ENCODE results near the gene PLAC1.

DNA sequence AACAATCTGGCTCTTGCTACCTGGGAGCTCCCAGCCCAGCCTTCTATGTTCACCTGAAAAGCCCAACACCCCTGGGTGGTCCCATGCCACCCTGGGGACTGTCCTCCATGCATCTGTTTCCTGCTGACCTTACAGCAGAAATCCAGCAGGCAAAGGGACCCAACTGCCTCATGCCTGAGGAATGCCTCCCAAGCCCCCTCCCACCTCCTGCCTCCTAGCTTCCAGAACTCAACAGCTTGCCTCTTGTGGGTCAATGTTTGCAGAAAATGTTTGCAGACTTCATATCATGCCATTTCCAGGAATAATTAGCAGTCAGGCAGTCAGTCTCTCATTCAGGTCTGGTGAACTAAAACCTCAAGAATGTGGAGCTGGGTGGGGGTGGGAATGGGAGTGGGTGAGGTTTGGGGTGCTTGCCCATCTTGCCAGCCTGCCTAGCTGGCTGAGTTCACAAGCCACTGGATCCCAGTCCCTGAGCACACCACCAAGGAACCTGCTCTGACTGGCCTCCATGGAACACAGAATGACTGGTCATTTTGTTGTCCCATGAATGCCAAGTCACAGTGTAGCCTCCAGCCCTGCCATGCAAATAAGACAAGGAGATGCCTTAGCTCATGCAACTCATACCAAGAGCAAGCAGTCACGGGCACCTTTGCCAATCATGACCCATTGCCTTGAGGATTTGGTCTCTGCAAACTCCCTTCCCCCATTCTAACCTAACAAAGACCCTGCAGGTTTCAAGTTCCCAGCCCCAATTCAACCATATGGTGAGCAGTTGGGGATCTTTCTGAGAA is 12.1 kb upstream of the PLAC1 start:
- TF ChIP-seq ZBTB21 (CRISPR knock-in tag; IDR thresholded peaks at IDR 0.05; ENCODE audit: borderline replicate concordance) (no peak), CTCF (IDR thresholded peaks at IDR 0.05) (no peak), GABPB1 (CRISPR knock-in tag; IDR thresholded peaks at IDR 0.05) (no peak), ZNF121 (CRISPR knock-in tag; IDR thresholded peaks at IDR 0.05) (no peak), CREB1 (CRISPR knock-in tag; IDR thresholded peaks at IDR 0.05) (no peak), CBFB (CRISPR knock-in tag; IDR thresholded peaks at IDR 0.05; ENCODE audit: low read depth) (no peak), NR3C1 (CRISPR knock-in tag; conservative IDR thresholded peaks at IDR 0.05; ENCODE audit: low read depth) (no peak), JUN (CRISPR knock-in tag; IDR thresholded peaks at IDR 0.05) (no peak), RELA (CRISPR knock-in tag; IDR thresholded peaks at IDR 0.05; ENCODE audit: borderline replicate concordance) (no peak), ELF4 (CRISPR knock-in tag; IDR thresholded peaks at IDR 0.05; ENCODE audit: low read depth) (no peak), SP1 (CRISPR knock-in tag; conservative IDR thresholded peaks at IDR 0.05) (no peak)
- TF ChIP-seq, protein P1, sequence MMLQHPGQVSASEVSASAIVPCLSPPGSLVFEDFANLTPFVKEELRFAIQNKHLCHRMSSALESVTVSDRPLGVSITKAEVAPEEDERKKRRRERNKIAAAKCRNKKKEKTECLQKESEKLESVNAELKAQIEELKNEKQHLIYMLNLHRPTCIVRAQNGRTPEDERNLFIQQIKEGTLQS (CRISPR knock-in tag; conservative IDR thresholded peaks at IDR 0.05), result no peak
- TF ChIP-seq, protein P2, sequence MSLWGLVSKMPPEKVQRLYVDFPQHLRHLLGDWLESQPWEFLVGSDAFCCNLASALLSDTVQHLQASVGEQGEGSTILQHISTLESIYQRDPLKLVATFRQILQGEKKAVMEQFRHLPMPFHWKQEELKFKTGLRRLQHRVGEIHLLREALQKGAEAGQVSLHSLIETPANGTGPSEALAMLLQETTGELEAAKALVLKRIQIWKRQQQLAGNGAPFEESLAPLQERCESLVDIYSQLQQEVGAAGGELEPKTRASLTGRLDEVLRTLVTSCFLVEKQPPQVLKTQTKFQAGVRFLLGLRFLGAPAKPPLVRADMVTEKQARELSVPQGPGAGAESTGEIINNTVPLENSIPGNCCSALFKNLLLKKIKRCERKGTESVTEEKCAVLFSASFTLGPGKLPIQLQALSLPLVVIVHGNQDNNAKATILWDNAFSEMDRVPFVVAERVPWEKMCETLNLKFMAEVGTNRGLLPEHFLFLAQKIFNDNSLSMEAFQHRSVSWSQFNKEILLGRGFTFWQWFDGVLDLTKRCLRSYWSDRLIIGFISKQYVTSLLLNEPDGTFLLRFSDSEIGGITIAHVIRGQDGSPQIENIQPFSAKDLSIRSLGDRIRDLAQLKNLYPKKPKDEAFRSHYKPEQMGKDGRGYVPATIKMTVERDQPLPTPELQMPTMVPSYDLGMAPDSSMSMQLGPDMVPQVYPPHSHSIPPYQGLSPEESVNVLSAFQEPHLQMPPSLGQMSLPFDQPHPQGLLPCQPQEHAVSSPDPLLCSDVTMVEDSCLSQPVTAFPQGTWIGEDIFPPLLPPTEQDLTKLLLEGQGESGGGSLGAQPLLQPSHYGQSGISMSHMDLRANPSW (CRISPR knock-in tag; conservative IDR thresholded peaks at IDR 0.05; ENCODE audit: low read depth), result no peak

All from WTC11 (cell line).